GM19438 (cell line): ENCODE measurements around the gene TEN1.

Experiments used
- ATAC-seq: cut with Tn5 transposase; IDR thresholded peaks from one replicate; pipeline ENCODE4 v1.9.1; 2021; ENCODE audit warnings: low read depth; ENCODE audit not compliant: unreplicated experiment

TEN1 gene

DNA sequence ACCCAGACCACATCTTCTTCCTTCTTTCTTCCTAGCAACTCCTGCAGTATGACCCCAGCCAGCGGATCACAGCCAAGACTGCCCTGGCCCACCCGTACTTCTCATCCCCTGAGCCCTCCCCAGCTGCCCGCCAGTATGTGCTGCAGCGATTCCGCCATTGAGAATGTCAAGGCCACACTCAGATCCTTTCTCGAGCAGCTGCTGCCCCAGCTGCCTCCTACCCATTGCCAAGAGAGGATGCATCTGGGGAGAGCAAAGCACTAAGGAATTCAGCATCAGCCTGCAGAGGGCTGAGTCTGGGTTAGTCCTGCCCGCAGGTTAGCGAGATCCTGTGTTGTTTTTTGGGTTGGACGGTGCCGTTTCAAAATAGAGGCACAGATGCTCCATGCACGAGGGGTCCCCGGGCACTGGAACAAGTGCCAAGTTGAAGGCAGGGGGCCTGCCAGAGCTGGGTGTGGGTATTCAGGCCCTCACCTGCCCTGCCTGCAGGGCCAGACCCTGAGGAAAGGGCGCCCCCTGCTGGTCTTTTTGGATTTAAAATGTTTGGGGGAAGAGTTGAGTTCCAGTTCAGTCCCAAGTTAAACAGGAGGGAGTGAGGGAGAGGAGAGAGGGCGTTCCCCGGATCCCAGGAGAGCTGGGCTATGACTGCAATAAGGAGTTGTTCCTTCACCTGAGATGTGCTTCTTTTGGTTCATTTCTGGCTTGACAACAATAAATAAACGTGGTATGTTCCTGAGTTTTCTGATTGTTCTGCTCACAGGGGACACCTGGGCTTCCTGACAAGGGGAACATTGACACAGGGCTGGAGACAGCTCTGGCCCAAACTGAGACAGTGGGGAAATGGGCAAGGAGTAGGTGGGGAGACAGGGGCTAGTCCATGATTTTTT, 26.5 kb downstream of the TEN1 start:
- no peak for ATAC-seq

DNA sequence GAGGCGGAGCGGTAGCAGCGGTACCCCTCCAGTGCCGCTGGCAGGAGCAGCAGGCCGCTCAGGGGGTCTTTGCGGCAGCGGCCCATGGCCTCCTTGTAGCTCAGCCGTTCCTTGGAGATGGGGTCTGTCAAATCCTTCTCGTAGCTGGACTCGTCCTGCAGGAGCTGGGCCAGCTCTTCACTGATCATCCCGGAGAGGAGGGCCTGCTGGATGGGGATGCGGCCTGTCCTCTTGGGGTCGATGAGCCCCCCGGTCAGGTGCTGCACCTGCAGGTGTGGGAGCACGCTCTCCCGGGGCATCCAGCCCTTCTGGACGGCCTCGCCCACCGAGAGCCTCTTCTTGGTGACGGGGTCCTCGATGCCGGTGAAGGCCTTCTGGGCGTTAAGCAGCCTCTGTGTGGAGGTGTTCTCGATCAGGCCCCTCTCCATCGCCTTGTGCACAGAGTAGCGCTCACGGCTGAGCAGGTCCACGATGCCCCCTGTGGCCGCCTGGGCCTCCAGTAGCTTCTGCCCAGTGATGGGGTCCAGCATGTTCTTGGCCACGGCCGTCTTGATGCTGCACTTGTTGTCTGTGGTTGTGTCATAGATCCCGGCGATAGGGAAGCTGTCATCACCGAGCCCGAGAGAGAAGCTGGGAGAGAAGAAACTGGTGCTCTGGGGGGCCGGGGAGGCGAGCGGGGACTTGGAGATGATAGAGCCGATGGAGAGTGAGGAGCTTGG, 28.2 kb downstream of the TEN1 start:
- ATAC-seq = no peak

DNA sequence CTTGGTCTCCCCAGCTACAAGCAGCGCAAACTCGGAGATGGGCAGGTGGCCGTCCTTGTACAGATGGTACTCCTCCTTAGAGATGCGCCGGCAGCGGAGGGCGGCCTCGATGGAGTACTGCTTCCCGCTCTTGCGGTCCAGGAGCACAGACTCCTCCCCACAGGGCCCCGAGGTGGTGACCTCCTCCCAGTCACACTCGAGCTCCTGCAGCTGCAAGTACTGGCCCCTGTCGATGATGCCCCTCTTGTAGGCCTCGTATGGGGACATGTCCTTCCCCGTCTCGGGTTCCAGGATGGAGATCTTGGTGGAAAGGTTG, 28.8 kb downstream of the TEN1 start:
- no peak for ATAC-seq

DNA sequence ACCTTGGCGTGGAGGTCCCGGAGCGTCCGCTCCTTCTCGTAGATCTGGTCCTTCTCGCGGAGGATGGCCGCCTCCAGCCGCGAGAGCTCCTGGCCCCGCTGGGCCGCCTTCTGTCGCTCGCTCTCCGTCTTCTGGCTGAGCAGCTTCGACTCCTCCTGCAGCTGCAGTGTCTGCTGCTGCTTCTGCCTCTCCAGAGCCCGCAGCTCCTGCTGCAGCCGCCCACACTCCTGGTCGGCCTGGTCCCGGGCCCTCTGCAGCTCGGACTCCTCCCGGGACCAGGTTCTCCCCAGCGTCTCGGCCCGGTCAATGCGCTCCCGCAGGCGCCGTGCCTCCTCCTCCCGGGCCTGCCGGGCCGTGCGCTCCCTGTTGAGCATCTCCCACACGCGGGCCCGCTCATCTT, 29.2 kb downstream of the TEN1 start:
- ATAC-seq = no peak

DNA sequence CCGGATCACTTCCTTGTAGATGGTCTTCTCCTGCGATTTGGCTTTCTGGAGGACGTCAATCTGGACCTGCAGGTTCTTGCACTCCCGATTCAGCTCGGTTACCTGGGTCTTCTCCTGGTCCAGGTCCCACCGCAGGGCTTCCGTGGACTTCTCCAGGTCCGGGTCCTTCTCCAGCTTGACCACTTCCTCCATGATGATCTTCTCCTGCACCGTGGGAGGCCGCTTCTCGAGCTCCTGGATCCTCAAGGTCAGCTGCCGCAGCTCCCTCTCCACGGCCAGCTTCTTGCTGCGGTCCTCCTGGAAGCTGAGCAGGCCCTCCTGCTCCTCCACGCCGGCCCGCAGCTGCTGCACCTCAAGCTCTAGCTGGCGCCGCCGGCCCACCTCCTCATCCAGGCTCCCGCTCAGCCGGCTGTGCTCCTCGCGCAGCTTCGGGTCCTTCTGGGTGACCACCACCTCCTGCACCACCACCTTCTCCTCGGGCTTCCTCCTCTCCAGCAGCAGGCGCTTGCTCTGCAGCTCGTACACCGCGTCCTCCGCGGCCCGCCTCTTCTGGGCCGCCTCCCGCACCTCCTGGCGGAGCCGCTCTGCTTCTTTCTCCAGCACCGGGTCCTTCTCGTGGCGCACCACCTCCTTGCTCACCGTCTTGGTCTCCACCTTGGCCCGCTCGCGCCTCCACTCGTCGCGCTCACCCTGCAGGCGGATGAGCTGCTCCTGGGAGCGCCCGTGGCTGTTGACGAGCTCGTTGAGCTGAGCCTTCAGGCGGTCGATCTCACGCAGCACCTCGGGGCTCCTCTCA, 29.8 kb downstream of the TEN1 start:
- ATAC-seq = no peak

DNA sequence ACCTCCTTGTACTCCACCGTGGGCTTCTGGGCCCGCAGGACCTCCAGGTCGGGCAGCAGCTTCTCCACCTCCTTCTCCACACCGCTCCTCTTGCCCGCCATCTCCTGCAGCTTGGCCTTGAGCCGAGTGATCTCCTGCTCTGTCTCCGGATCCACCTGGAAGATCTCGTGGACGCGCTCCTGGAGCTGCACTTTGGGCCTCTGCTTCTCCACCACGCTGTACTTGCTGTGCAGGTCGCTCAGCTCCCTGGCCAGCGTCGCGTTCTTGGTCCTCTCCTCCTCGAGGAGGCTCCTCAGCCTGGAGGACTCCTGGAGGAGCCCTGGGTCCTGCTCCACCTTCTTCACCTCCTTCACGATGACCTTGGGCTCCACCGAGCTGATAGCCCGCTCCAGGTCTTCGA, 30.4 kb downstream of the TEN1 start:
- ATAC-seq = no peak

DNA sequence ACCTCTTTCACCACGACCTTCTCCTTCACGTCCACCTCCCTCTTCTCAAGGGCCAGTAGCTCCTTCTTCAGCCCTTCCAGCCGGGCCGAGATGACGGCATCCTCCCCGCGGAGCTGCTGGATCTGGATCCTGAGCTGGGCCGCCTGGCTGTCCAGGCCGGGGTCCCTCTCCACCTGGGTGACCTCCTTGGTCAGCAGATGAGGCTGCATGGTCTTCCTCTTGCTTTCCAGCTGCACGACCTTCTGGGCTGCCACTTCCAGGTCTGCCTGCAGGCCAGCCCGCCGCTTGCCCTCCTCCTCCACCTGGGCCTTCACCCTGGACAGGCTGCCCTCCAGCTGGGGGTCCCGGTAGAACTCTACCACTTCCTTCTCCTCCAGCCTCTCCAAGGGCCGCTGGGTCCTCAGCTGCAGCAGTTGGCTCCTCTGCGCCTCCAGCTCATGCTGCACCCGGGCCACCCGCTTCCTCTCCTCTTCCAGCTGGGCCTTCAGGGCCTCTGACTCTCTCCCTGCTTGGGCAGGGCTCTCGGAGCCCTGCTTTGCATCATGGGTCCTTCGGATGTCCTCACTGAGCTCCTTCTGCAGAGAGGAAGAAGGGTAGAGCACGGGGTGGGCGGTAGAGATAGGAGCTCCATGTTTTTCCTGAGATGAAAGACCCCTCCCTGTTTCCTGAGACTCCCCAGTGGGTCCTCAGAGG, 31.1 kb downstream of the TEN1 start:
- no peak for ATAC-seq

DNA sequence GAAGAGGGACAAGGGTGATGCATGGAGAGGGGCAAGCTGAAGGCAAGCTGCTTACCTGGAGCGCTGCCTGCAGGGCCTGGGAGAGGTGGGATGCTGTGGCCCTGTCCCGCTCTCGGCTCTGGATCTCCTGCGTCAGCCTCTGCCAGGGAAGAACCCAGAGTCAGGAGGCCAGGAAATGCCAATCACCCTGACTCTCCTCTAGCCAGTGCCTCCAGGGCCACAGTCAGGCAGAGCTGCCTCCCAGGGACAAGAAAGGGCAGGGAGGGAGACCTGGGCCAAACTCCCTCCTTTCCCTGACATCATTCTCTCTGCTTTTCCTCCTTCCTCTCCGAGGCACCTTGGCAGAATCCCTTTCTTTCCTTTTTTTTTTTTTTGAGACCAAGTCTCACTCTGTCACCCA, 32.9 kb downstream of the TEN1 start:
- ATAC-seq = no peak

DNA sequence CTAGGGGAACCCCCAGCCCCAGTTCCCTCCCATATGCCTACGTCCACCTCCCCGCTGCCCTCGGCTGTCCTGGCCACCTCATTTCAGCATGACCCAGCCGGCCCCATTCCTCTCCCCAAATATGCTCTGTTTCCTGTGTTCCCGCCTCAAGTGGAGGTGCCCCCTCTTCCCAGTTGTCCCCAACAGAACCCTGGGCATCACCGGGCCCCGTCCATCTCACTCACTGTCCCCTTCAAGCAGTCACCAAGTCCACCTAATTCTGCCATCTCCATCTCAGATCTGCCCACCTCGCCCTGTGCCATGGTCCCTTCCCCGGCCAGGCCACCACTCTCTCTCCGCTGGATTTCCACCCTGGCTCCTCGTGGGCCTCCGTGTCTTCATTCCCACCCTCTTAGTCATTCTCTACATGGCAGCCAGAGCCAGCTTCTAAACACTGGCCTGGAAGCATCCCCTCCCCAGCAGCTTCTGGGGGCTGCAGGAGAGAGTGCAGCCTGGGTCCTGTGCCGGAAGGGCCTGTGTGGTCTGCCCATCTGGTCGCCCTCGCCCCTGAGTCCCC, 34.4 kb downstream of the TEN1 start:
- ATAC-seq = no peak

DNA sequence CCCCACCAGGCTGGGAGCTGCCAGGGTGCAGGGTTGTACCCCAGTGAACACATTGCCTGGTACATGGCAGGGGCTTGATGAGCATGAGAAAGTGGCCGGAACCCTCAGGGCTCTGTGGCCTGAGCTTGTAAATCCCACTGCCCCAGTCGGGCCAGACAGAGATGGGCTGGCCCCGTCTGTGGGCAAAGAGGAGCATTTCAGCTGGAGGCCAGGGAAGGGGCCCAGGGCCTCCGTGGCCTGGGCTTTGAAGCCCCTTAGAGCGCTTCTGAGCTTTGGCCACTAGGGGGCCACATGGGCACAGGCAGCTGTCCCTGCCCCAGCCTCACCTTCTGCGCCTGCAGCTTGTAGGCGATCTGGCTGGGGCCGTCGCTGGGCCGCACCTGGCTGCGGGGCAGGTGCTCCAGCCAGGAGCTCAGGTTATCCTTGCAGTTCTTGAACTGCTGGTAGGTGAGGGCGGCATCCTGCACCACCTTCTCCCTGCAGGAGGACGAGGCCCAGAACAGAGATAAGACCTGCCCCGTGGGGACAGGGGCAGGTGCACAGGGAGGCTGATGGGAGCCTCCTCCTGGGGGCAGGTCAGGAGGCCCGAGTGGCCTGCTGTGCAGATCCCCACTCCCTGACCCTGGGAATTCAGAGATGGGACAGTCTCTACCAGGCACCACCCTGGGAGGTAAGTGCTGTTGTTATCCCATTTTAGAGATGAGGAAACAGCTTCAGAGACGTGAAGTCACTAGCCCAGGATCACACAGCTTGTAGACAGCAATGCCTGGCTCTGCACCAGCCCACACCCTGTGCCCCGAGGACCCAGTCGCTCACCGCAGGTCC, 35.3 kb downstream of the TEN1 start:
- no peak for ATAC-seq

DNA sequence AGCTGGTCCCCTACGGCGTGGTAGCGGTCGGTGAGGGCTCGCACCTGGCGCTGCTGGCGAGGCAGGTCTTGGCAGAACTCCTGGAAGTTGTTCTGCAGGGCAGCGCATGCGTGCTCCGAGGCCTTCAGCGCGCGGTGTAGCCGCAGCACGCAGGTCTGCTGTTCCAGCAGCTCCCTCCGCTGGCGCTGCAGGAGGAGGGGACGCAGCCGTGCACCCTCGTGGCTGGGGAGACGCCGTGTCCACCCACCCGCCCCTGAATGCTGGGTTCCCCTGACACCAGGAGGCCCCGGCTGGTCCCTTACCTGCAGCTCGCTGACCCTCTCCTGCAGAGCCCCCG, 35.9 kb downstream of the TEN1 start:
- ATAC-seq = no peak

DNA sequence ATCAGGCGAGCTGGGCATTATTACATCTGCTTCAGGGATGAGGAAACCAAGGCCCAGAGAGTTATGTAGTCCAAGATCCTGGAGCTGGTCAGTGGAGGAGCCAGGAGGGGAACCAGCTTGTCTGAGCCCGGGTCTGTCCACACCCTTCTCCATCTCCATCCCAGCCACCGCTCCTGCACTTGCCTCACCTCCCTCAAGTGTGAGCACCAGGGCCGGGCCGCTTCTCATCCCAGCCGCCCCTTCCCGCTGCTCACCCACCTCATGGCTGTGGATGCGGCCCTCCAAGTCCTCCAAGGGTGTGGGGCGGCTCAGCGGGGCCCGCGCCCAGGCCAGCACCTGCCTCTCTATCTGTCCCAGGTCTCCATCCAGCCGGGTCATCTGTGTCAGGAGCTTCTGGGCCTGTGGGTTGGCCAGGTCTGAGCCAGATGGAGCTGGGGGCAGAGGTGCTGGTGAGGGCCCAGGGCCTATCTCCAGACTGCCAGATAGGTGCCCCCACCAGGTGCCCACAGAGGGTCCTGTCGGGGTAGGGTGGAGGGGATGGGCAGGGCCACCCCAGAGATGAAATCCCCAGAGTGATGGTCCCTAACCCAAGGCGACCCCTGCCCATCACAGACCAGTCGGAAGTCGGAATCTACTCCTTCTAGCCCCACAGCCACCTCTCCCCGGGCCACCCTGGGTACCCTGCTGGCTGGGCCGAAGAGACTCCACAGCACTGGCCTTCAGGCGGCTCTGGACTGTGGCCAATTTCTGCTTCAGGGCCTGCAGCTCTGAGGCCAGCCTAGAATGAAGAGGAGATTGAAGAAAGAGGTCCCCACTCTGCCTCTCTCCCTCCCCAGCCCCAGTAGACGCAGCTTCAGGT, 38.7 kb downstream of the TEN1 start:
- no peak for ATAC-seq

DNA sequence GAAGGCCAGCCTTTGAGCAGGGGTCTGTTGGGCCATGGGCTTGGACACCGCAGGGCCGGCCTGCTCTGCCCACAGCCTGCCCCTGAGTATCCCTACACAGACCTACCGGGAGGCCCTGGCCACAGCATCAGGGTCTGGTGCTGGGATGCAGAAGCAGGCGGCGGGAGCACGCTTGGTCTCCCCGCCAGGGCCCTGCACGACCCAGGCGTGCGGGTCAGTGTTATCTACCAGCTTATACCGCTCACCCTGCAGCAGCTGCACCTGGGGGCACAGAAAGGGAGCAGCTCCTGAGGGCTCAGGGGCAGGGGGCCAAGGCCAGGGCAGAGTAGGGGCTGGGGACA, 39.3 kb downstream of the TEN1 start:
- no peak for ATAC-seq

DNA sequence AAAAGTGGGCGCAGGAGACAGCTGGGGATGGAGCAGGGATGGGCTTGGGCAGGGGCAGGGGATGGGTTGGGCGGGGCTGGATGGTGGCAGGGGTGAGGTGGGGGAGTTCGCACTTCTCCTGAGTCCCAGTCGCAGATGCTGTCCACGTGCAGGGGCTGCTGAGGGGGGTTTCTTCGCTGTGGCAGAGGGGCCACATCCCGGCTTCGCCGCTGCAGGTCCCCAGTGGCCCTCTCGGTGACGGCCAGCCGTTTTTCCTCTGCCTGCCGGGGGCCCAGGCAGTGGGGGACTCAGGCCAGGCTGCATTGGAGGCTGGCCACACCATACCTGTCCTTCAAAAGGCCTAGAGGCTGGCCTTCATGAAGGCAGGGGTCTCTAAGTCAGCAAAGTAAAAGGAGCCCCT, 39.8 kb downstream of the TEN1 start:
- no peak for ATAC-seq

DNA sequence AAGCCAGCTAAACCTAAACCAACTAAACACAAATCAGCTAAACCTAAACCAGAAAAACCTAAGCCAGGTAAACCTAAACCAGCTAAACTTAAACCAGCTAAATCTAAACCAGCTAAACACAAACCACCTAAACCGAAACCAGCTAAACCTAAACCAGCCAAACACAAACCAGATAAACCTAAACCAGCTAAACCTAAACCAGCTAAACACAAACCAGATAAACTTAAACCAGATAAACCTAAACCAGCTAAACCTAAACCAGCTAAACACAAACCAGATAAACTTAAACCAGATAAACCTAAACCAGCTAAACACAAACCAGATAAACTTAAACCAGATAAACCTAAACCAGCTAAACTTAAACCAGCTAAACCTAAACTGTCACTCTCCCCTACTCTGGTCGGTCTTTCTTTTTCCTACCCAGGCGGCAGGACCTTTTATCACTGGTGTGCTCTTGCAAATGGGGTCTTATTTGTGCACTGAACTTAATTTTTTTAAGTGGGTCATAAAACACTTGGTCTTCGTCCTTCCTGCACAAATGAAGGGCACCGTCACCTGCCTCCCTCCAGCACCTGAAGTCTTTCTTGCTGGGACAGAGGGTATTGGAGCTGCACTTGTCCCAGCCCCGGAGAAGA, 40.9 kb downstream of the TEN1 start:
- no peak for ATAC-seq

DNA sequence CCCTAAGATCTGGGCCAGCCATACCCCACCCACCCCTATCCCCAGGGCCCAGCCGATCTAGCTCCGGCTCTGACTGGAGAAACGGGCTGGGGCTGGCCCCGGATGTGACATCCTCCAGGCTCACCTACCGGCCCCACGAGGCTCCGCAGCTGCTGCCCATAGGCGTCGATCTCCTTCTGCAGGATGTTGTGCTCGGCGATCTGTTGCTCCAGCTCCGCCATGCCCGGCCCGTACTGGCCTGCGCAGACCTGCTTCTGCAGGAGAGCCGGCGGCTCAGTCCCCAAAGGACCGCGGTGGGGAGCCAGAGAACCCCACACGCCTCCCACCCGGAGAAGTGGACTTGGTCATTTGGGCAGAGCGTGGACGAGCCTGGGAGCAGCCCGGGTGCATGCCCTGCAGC, 43.2 kb downstream of the TEN1 start:
- ATAC-seq = no peak

DNA sequence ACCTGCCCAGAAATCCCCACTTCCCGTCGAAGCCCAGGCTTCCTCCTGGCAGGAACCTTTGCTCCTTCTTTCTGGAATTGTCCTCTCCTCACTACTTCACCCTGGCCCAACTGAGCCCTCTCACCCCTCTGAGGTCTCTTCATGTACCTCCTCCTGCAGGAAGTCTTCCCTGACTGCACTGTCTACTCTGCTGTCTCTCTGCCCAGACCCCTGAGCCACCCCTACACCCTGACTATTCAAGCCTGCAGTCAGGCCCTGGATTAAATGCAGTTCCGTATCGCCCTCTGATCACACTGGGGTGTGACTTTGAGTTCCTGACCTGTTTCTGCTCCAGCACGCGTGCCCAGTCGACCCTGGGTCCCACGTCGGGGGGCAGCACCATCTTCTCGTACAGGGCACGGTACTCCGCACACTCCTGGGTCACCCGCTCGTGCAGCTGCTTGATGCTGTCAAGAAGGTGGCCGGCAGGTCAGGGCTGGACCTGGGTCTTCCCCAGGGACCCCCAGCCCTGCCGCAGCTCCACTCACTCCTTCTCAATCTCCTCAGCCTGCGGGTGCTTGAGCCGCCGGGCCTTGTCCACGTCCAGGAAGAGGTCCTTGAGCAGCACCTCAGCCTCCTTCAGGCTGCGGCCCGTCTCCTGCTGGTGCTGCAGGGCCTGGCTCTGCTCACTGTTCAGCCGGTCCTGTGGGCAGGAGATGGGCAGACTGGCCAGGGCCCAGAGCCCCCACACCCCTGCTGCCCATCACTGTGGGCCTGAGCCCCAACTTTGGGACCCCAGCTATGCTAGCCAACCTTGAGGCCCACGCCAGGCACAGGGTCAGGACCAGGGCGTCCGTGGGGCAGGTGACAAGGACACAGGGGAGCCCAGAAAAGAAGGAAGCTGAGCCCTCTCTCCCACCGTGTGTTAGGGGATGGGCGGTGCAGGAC, 44.2 kb downstream of the TEN1 start:
- ATAC-seq = no peak

DNA sequence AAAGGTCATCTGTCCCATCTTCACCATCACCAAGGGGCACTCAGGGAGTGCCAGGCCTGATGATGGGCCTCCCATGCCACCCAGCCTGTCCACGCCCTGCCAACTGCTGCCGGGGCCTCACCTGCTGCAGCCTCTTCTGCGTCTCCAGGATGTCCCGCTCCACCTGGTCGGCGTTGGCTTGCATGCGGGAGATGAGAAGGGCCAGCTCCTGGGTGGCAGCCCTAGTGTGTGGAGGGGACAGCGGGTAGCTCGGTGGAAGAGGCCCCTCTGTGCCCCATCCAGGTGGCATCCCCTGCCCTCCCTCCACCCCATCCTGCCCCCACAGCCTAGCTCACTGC, 44.8 kb downstream of the TEN1 start:
- no peak for ATAC-seq
